Erythroblast (primary cell): Measurements from ENCODE around the gene SCGB1C2.
"Not testable (repeated sequence)": the region's sequence is repeated elsewhere in the genome, so short reads cannot be mapped to it uniquely, and the experiment has no call there.

Experiments used
- GATA1 ChIP-seq: IDR thresholded peaks from 2 replicates; pipeline ENCODE4 v1.6.1; 2011; ENCODE audit warnings: low read depth, mild to moderate bottlenecking, control low read depth, low read length, moderate library complexity
- POLR2A ChIP-seq: IDR thresholded peaks from 2 replicates; pipeline ENCODE4 v1.6.1; 2011; ENCODE audit warnings: mild to moderate bottlenecking, low read length

DNA sequence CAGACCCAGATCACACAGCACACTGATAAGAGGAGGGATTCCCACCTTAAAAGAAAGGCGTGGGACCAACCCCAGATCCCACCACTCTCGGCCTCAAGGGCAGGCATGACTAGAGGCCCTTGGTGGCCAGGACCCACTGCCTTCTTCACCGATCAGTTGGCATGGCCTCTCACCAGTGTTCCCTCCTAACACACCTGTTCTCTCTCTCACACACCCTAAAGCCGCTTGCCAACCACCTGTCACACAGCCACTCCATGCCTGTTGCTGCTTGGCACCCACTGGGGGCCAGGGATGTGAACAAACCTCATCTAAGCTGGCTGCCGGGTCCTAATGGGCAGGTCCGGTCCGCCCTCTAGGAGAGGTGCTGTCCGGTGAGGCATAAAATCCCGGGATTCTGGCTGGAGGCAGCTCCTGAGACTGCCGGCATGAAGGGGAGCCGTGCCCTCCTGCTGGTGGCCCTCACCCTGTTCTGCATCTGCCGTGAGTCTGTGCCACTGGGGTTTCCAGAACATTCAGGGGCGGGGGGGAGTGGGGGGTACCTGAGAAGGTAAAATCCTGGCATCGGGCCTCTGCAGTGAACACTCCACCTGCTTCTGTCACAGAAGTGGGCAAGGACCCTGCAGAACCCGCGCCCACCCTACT, at the start of gene SCGB1C2:
- not testable (repeated sequence) for TF ChIP-seq POLR2A, GATA1
